Erythroblast (primary cell): ENCODE measurements around the gene MPPED1.

Experiments
- GATA1 ChIP-seq: IDR thresholded peaks from 2 replicates; pipeline ENCODE4 v1.6.1; 2011; ENCODE audit warnings: low read depth, mild to moderate bottlenecking, control low read depth, low read length, moderate library complexity
- POLR2A ChIP-seq: IDR thresholded peaks from 2 replicates; pipeline ENCODE4 v1.6.1; 2011; ENCODE audit warnings: mild to moderate bottlenecking, low read length

GRCh38 chr22:43533656-43534428 is 122.0 kb downstream of the MPPED1 start:
- no peak for TF ChIP-seq POLR2A
- no peak for TF ChIP-seq GATA1
